Kidney (tissue), 2 donors: ENCODE data around the gene UHMK1. TPM values are rescaled to one million over a fixed set of nuclear protein-coding genes. Genes with fewer than 3 reads are reported as not detected.

Experiments
- polyA plus RNA-seq: library from polyadenylated mRNA; stranded (reverse); fragments of 350-450 nt; fragmentation: Illumina TruSeq; extraction: RNeasy Lipid Tissue Mini Kit (QIAGEN cat#74804); gene quantifications from one replicate; pipeline ENCODE4 v1.2.3, GENCODE V29; 2014; ENCODE audit warnings: low read depth, low replicate concordance; ENCODE audit not compliant: insufficient read depth
- total RNA-seq: library from RNA; stranded (reverse); fragmentation: NEBNext Ultra II Directional; extraction: Animal tissue kit (Norgen Biotek cat#: 25700); gene quantifications from one replicate; pipeline ENCODE4 v1.2.1, GENCODE V29; 2021
- donor health status: DM: yes; HTN: yes; CAD: no.

UHMK1 gene
- total and polyA plus RNA-seq, 2 donors from 2014 or later, result 15.7 to 49.4 TPM

Other genes with a start within 250 kb of the UHMK1 start
- gene SPATA46, start 121.0 kb upstream of the UHMK1 start, total RNA-seq, result not detected
- not detected for gene SPATA46, start 121.0 kb upstream of the UHMK1 start, polyA plus RNA-seq
- 15.2 TPM for gene C1orf226, start 116.1 kb upstream of the UHMK1 start, total RNA-seq
- gene C1orf226, start 116.1 kb upstream of the UHMK1 start, polyA plus RNA-seq, result 4.9 TPM
- 0.76 TPM for gene SH2D1B, start 85.7 kb upstream of the UHMK1 start, total RNA-seq
- not detected for gene SH2D1B, start 85.7 kb upstream of the UHMK1 start, polyA plus RNA-seq
- 30.6 TPM for gene UAP1, start 63.9 kb downstream of the UHMK1 start, total RNA-seq
- 23.6 TPM for gene UAP1, start 63.9 kb downstream of the UHMK1 start, polyA plus RNA-seq
- gene DDR2, start 134.6 kb downstream of the UHMK1 start, total RNA-seq, result 19.8 TPM
- 3.9 TPM for gene DDR2, start 134.6 kb downstream of the UHMK1 start, polyA plus RNA-seq